CD14-positive monocyte (primary cell): ENCODE measurements around the gene SOCS1. TPM values are rescaled to one million over a fixed set of nuclear protein-coding genes. Genes with fewer than 3 reads are reported as not detected.

Experiments used
- DNase-seq, 3 donors: peaks; one replicate each; pipeline ENCODE4 v3.0.0-alpha.2; 2011 to 2022
- H2AFZ ChIP-seq: 2 replicates; pipeline ENCODE4 v1.6.0; 2012; ENCODE audit warnings: mild to moderate bottlenecking, low read depth, low read length, inconsistent platforms; ENCODE audit not compliant: insufficient read depth, poor library complexity, severe bottlenecking
- H3K27ac ChIP-seq, 2 donors: 1 replicate in 1 of 2; 2 replicates in 1 of 2; pipeline ENCODE4 v1.5.1; 2012 to 2013; ENCODE audit warnings: low read length in 2 of 2, control low read depth in 1 of 2, inconsistent platforms in 1 of 2, low read depth in 1 of 2, mild to moderate bottlenecking in 1 of 2
- H3K27me3 ChIP-seq, 2 donors: one replicate each; pipeline versions ENCODE4 v1.6.0 to v1.6.1; 2011 to 2013; ENCODE audit warnings: low read length in 2 of 2; ENCODE audit not compliant: control insufficient read depth in 2 of 2, insufficient read depth in 2 of 2
- H3K36me3 ChIP-seq, 2 donors: replicated peaks in 1 of 2; 1 replicate in 1 of 2; 2 replicates in 1 of 2; pipeline versions ENCODE4 v1.5.1 to v1.6.1; 2012 to 2013; ENCODE audit warnings: low read length in 2 of 2, control low read depth in 1 of 2, inconsistent platforms in 1 of 2, mild to moderate bottlenecking in 1 of 2; ENCODE audit not compliant: insufficient read depth in 2 of 2, control insufficient read depth in 1 of 2
- H3K4me1 ChIP-seq, 2 donors: 1 replicate in 1 of 2; 2 replicates in 1 of 2; pipeline versions ENCODE4 v1.5.1 to v1.6.1; 2012 to 2013; ENCODE audit warnings: low read length in 2 of 2, control low read depth in 1 of 2, inconsistent platforms in 1 of 2, mild to moderate bottlenecking in 1 of 2, moderate library complexity in 1 of 2; ENCODE audit not compliant: insufficient read depth in 2 of 2, control insufficient read depth in 1 of 2
- H3K4me2 ChIP-seq: replicated peaks from 2 replicates; pipeline ENCODE3; 2012; ENCODE audit warnings: low read length, moderate library complexity, mild to moderate bottlenecking; ENCODE audit not compliant: poor library complexity, severe bottlenecking; ENCODE audit errors: extremely low read depth
- H3K4me3 ChIP-seq, 3 experiments: fragments of 200-600 bp in 1 of 3; sonication (generic) in 1 of 3; replicated peaks in 1 of 3; 1 replicate in 2 of 3; 2 replicates in 1 of 3; pipeline ENCODE4 v1.5.1; 2011 to 2013; ENCODE audit warnings: low read length in 3 of 3, mild to moderate bottlenecking in 3 of 3, control low read depth in 2 of 3, low read depth in 2 of 3, inconsistent platforms in 1 of 3, moderate library complexity in 1 of 3
- H3K79me2 ChIP-seq: 2 replicates; pipeline ENCODE4 v1.6.0; 2012; ENCODE audit warnings: mild to moderate bottlenecking, control low read depth, inconsistent platforms, low read length, moderate library complexity; ENCODE audit not compliant: insufficient read depth
- H3K9ac ChIP-seq: 2 replicates; pipeline ENCODE4 v1.6.0; 2017; ENCODE audit warnings: low read length, mild to moderate bottlenecking; ENCODE audit not compliant: insufficient read depth, poor library complexity, severe bottlenecking
- H3K9me3 ChIP-seq, 2 donors: replicated peaks in 1 of 2; 1 replicate in 1 of 2; 2 replicates in 1 of 2; pipeline versions ENCODE4 v1.5.1 to v1.6.1; 2012 to 2013; ENCODE audit warnings: low read length in 2 of 2, control low read depth in 1 of 2; ENCODE audit not compliant: control insufficient read depth in 1 of 2, insufficient read depth in 1 of 2
- H4K20me1 ChIP-seq: 2 replicates; pipeline ENCODE4 v1.6.0; 2012; ENCODE audit warnings: mild to moderate bottlenecking, low read length, control low read depth, moderate library complexity; ENCODE audit not compliant: insufficient read depth
- H3K27ac Mint-ChIP-seq, 7 donors: one replicate each; pipeline ENCODE4 v1.8.0; 2020; ENCODE audit warnings: mild to moderate bottlenecking in 7 of 7, mixed read lengths in 7 of 7, moderate library complexity in 6 of 7, inconsistent platforms in 2 of 7
- H3K27me3 Mint-ChIP-seq, 3 donors: one replicate each; pipeline ENCODE4 v1.8.0; 2021 to 2022; ENCODE audit warnings: low read depth in 3 of 3, mild to moderate bottlenecking in 3 of 3, mixed read lengths in 3 of 3, moderate library complexity in 3 of 3, inconsistent platforms in 1 of 3
- H3K36me3 Mint-ChIP-seq, 2 donors: one replicate each; pipeline ENCODE4 v1.8.0; 2020; ENCODE audit warnings: mixed read lengths in 2 of 2, inconsistent platforms in 1 of 2, mild to moderate bottlenecking in 1 of 2
- H3K4me1 Mint-ChIP-seq: one replicate; pipeline ENCODE4 v1.8.0; 2020; ENCODE audit warnings: mild to moderate bottlenecking, mixed read lengths
- H3K4me3 Mint-ChIP-seq, 2 donors: one replicate each; pipeline ENCODE4 v1.8.0; 2020; ENCODE audit warnings: mild to moderate bottlenecking in 2 of 2, mixed read lengths in 2 of 2, moderate library complexity in 1 of 2
- H3K9me3 Mint-ChIP-seq, 7 donors: one replicate each; pipeline ENCODE4 v1.8.0; 2020 to 2022; ENCODE audit warnings: mixed read lengths in 7 of 7, mild to moderate bottlenecking in 6 of 7, moderate library complexity in 6 of 7, inconsistent platforms in 2 of 7
- WGBS: methylation state at CpG from one replicate; pipeline ENCODE4 v1.1.5; 2013; ENCODE audit warnings: missing lambda C conversion rate; ENCODE audit not compliant: insufficient coverage; 5-methylcytosine and 5-hydroxymethylcytosine counted together
- intact Hi-C, 2 donors: fragments of 100-400 bp; cut with micrococcal nuclease; formaldehyde crosslinking; loops; one replicate each; pipeline versions ENCODE4 v1.15.0 to v1.15.1; 2023
- polyA plus RNA-seq, 3 donors: library from polyadenylated mRNA; depleted of rRNA in 1 of 3; unstranded in 2 of 3; stranded (reverse) in 1 of 3; fragments of 300-500 nt in 2 of 3; fragments of >200 nt in 1 of 3; fragmentation: Illumina TruSeq in 2 of 3; gene quantifications; 1 replicate in 2 of 3; 2 replicates in 1 of 3; pipeline ENCODE4 v1.2.3, GENCODE V29; 2012 to 2021
- TF ChIP-seq, protein P1 (sequence below): fragments of 200-600 bp; IDR thresholded peaks from one replicate; pipeline ENCODE4 v1.8.0; 2022; ENCODE audit warnings: antibody characterized with exemption, mild to moderate bottlenecking

The SOCS1 gene
- polyA plus RNA-seq, 3 donors = 0.13 to 2.3 (median 0.35) TPM

DNA sequence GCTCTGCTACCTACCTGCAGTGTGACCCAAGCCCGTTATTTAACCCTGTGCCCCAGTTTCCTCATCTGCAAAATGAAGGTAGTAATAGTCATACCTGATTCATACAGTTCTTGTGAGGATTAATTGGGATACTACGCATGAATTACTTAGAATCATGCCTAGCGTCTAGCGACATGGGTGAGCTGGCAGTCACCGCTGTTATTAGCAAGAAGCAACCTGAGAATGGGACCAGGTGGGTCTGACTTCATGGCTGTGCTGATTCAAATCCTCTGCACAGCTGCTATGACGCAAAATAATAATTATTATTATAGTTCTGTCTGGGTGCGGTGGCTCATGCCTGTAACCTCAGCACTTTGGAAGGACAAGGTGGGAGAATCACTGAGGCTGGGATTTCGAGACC lies 7.9 kb downstream of the SOCS1 start:
- Histone ChIP-seq H3K36me3 (no peaks in the 10 kb centered on the region), H3K4me3 (no peak overlapping the region), H3K4me1 (peaks cover 0 to 5% of the 10 kb centered on the region in 2 donors), H4K20me1 (no peaks in the 10 kb centered on the region), H3K27me3 (no peaks in the 10 kb centered on the region), H2AFZ (no peak overlapping the region), H3K9ac (no peak overlapping the region), H3K79me2 (no peaks in the 10 kb centered on the region), H3K9me3 (no peaks in the 10 kb centered on the region), H3K27ac (no peak overlapping the region), H3K4me2 (no peak overlapping the region)
- Mint-ChIP-seq H3K27me3 (peaks cover 14 to 30% (median 23%) of the 10 kb centered on the region in 3 donors), H3K36me3 (peaks cover 2 to 5% of the 10 kb centered on the region in 2 donors), H3K4me1 (peaks cover 6% of the 10 kb centered on the region), H3K9me3 (peaks cover 0 to 4% (median 0%) of the 10 kb centered on the region in 7 donors), H3K27ac (no peak overlapping the region), H3K4me3 (no peak overlapping the region)
- TF ChIP-seq, protein P1, sequence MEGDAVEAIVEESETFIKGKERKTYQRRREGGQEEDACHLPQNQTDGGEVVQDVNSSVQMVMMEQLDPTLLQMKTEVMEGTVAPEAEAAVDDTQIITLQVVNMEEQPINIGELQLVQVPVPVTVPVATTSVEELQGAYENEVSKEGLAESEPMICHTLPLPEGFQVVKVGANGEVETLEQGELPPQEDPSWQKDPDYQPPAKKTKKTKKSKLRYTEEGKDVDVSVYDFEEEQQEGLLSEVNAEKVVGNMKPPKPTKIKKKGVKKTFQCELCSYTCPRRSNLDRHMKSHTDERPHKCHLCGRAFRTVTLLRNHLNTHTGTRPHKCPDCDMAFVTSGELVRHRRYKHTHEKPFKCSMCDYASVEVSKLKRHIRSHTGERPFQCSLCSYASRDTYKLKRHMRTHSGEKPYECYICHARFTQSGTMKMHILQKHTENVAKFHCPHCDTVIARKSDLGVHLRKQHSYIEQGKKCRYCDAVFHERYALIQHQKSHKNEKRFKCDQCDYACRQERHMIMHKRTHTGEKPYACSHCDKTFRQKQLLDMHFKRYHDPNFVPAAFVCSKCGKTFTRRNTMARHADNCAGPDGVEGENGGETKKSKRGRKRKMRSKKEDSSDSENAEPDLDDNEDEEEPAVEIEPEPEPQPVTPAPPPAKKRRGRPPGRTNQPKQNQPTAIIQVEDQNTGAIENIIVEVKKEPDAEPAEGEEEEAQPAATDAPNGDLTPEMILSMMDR = no peak
- WGBS = 94% methylated on average over 7 of the region's 8 CpGs
- DNase-seq = no peak
- intact Hi-C loops = no loop called here

DNA sequence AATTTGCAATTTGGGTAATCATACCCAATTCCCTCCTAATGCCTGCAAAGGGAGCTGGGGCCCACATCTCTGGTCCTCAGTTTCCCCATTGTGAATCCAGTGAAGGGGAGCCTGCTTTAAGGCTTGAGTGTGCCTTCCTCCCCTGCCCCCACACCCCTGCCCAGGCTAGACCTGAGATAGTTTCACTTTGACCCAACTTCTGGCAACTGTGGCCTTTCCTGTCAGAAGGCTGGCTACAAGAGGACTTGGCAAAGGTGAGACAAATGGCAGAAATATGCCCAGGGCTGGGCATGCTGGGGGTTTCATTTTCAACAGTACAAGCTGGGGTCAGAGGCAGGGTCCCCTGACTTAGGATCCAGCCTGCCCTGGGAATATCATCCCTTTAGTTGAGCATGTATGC lies 10.0 kb downstream of the SOCS1 start:
- Mint-ChIP-seq H3K4me1 (no peaks in the 10 kb centered on the region), H3K9me3 (peaks cover 0 to 4% (median 0%) of the 10 kb centered on the region in 7 donors), H3K27ac (no peak overlapping the region), H3K4me3 (no peak overlapping the region), H3K36me3 (no peaks in the 10 kb centered on the region), H3K27me3 (peaks cover 7 to 14% (median 10%) of the 10 kb centered on the region in 3 donors)
- TF ChIP-seq, protein P1 = no peak
- no peak for DNase-seq
- H3K9me3 ChIP-seq = no peaks in the 10 kb centered on the region
- intact Hi-C loops = no loop called here
- H3K36me3 ChIP-seq = no peaks in the 10 kb centered on the region
- no peaks in the 10 kb centered on the region for H4K20me1 ChIP-seq
- H3K4me3 ChIP-seq = no peak overlapping the region
- H3K79me2 ChIP-seq = no peaks in the 10 kb centered on the region
- no peaks in the 10 kb centered on the region for H3K4me1 ChIP-seq
- H2AFZ ChIP-seq = no peak overlapping the region
- no peaks in the 10 kb centered on the region for H3K27me3 ChIP-seq
- H3K9ac ChIP-seq = no peak overlapping the region
- H3K27ac ChIP-seq = no peak overlapping the region
- no peak overlapping the region for H3K4me2 ChIP-seq
